ENCODE data around the gene DNAH17.

DNAH17 gene

DNA sequence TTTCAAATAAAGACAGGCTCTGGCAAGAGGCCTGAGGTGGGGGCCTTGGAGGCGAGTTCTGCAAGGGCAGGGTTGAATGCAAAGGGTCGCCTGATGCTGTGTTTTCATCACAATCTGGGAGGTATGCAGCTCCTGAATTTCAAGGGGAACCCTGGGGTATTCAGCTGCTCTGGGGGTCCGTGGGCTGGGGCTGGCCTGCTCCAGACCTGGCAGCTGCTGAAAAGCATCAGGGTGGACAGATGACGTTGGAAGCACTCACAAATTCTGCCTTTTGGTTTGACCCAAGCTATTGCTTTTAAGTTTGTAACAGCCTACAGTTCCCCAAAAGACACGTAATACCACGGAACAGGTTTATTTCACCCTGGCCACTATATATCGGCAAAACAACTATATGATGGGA is 1.3 kb downstream of the DNAH17 start:
- DNase-seq (ENCODE audit: low read depth, low spot score), result no peak

DNA sequence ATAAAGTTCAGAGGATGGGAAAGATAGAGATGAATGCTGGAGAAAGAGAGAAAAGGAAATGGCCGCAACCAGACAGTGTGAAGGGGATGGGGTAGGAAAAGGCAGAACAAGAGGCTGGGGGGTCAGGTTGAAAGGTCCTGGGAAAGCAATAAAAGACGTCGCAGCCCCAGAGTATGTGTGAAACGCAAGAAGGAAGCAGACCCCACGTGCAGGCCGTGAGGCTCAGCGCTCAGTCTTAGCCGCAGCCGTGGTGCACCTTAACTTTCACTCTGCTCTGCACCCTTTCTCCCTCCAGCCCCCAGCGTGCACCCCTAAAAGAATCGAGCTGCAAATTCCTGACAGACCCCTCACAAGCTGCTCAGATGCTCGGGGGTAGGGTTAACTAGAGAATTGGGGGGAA is 1.9 kb downstream of the DNAH17 start:
- DNase-seq (ENCODE audit: low read depth, low spot score), result no peak

GRCh38 chr17:78573955-78574354 is 3.2 kb downstream of the DNAH17 start:
- DNase-seq (ENCODE audit: low read depth, low spot score), result no peak

DNA sequence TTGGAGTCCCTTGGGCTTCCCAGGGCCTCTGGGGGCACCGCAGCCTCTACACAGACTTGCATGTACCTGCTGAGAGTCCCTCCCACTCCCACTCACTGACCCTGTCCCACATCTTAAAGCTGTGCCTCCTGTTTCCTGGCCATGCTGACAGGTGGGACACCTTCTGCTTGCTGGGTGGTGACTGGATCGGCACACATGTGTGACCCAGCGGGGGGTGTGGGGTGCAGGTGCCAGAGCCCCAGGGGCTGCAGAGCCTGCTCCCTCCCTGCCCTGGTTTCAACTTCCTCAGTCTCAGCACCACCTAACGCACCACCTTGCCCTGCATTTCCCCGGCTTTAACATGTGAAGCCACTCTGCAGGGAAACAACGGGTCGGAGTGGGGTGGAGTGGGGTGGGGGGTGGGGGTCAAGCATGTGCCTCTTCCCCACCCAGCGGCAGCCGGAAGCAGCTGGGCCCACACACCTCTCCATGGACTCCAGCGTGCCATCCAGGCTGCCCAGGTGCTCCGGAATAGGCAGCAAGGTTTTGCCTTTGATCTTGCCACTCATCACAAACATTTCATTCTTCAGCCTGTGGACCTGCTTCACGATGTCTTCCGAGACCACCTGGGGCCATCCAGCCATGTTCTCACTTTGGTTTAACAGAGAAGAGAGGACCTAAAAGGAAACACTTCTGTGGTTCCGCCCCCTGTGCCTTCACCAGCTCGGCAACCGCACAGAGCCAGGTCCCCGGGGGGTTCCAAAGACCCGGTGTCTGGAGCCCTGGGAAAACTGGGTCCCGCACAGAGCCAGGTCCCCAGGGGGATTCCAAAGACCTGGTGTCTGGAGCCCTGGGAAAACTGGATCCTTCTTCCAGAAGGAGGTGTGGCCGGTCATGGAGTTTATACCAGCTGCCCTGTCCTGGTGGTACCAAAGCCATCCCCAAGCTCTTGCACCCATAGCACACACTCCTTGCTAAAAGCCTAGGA is 4.7 kb downstream of the DNAH17 start:
- DNase-seq (ENCODE audit: low read depth, low spot score), result no peak

- no peak for DNase-seq (ENCODE audit: low read depth, low spot score)
Observed at GRCh38 chr17:78571329-78571728, 5.9 kb downstream of the DNAH17 start.

DNA sequence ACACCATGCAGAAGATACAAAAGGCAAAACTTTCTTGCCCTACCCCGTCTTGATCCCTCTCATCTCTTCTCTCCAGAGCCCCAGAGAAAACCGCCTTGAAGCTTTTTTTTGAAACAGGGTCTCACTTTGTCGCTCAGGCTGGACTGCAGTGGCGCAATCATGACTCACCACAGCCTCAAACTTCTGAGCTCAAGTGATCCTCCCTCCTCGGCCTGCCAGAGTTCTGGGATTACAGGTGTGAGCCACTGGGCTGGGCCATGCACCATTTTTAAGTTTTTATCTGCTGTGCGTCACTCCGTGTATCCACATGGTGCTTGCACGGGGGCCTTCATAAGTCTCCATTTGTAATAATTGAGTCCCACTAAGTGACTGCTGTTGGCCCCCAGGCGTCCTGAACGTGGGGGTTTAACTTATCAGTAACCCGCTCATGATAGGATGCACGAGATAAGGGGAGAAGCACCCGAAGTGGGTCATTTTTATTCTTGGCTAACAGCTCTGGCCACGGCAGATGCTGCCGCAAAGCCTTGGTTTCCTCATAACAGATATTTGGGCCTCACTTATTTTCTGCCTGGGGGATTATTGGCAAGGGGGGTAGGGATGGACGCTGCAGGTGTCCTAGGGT is 8.6 kb downstream of the DNAH17 start:
- DNase-seq (ENCODE audit: low read depth, low spot score), result no peak

DNA sequence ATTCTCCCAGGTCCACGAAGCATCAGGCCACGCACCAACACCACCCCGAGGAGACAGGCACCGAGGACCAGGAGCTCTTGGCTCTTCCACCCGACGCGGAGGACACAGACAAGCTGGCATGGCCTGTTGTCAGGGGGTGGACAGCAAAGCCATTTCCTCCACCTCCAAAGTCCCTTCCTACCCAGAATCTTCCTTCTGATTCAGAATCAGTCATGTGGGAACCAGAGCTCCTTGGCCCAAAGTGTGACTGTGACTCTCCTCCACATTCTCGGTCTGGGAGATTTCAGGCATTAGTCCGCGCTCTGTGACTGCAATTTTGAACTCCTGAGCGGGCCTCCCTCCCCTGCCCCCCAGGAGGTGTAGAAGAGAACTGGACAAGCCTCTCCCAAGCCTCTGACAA is 9.2 kb downstream of the DNAH17 start:
- no peak for DNase-seq (ENCODE audit: low read depth, low spot score)

DNA sequence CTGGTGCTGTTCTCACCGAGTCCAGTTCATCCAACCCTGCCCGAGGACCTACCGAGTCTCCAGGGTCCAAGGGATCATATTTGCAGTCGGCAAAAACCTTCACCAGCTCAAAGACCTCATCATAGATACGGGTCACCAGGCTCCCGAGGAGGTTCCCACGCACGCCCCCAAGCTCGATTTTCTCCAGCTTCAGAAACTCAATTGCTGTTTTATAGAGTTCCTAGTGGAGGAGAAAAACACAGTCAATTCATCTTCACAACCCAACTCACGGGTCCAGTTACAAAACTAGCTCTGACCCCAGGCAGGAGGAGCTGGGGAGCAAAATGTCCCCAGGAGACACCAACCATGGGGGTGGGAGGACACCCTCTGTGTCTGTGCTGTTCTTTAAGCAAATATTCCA is 10.2 kb downstream of the DNAH17 start:
- no peak for DNase-seq (ENCODE audit: low read depth, low spot score)

DNA sequence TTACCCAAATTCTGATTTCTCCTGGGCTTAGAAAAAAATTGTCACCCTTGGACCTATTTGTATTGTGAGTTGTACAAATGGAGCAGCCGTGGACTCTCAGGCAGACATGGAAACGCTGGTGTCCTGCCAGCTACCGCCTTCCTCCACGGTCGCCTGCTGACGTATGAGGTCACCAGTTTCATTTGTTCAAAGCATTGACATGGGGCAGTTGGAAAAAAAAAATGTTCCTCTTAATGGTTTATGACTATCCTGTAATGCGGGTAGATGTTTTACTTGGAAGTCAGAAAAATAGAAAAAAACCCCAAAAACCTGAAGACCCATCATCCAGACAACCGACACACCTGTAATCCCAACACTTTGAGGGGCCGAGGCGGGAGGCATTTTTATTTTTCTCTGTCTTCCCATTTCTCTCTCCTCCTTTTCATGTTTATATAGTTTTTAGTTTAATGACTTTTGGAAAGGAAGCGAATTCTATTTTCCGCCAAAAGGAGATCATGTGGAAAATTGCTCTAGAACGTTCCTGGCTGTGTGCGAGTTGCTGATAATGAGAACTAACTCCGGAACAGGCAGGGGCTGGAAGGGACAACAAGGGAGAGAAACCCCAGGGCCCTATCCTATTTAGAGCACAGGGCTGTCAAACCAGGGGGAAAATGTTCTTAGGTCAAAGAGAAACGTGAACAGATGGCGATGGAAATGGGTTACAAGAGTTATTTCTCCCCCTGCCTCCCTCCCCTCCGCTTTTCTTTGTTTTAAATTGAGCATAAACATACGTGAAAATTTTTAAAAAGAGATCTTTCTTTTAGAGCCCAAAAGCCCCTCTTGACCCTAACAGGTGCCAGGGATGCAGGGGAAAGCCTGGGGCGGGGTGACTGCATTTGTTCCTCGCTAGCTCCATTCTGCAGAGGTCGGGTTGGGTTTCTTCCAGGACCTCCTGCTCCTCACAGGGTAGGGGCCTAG is 13.7 kb downstream of the DNAH17 start:
- no peak for DNase-seq (ENCODE audit: low read depth, low spot score)

GRCh38 chr17:78562734-78563133 is 14.5 kb downstream of the DNAH17 start:
- DNase-seq (ENCODE audit: low read depth, low spot score), result no peak

DNA sequence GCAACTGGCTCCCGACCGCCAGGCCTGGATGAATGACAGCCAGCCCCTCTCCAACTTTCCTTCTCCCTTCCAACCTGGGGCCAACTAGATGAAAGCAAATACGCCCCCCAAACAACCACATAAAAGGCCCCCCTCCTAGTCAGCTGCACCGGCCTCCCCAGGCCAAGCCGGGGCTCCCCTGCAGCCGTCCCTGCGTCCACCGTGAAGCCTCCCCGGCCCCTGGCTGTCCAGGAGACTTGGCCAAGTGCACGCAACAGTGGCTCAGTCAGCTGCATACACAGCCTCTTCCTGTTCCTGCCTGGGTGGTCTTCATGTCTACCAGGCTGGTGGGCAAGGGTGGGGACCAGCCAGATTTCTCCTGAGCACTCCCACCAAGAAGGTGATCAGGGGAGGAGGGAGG is 16.0 kb downstream of the DNAH17 start:
- no peak for DNase-seq (ENCODE audit: low read depth, low spot score)

GRCh38 chr17:78560731-78561130 is 16.5 kb downstream of the DNAH17 start:
- no peak for DNase-seq (ENCODE audit: low read depth, low spot score)

- DNase-seq (ENCODE audit: low read depth, low spot score), result no peak
Observed at GRCh38 chr17:78559749-78560368, 17.3 kb downstream of the DNAH17 start.

DNA sequence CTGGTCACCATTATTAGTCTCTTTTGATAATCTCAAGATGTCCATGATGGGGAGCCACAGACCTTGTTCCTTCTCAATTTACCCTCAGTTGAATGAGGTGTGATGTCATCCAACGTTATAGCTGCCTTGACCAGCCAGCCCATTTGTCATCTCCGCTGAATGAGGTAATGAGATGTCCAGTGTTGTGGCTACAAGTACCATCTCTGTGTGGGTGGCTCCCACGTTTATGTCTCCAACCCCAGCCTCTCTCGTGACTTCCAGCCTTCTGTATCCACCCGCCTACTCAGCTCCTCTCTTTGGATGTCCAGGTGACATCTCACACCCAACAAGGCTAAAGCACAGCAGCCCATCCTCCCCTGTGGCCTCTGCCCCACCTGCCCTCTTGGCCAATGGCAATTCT is 18.2 kb downstream of the DNAH17 start:
- no peak for DNase-seq (ENCODE audit: low read depth, low spot score)

DNA sequence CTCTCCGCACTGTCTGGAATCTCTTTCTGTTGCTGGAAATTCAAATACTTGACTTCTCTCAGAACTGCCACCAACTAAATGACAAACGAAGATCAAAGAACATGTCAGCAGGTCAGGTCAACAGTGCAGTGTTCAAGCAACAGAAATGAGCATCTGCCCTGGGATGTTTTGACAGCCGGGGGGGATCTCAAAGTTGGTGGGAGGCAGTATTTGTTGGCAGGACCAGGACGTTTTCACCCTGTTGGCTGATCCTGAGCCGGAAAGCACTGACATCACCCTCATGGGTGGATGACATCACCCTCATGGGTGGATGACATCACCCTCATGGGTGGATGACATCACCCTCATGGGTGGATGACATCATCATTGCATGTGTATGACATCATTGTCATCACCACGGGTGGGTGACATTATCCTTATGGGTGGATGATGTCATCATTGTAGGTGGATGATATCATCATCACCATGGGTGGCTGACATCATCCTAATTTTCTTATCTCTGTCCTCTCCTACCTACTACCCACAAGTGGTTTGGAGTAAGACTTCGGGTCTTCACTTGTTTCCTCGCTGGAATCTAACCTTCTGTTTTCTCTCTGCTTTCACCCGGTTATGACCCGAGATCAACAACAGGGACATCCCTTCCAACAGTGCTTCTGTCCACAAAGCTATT is 18.9 kb downstream of the DNAH17 start:
- no peak for DNase-seq (ENCODE audit: low read depth, low spot score)

DNA sequence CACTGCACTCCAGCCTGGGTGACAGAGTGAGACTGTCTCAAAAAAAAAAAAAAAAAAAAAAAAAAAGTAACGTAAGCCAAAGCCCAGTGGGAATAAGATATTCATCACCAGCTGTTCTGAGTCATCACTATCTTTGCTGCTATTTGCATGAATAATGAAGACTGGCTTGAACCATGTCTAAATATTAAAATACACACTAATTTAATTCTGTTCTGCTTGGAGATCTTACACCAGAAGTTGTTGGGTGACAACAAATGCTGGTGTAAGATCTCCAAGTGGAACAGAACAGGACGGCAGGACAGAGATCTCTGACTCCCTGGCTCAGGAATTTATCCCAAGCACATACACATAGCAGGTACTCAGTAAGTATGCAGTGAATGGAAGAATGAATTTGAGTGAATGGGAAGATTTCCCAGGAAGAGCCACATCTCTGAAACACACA is 19.6 kb downstream of the DNAH17 start:
- DNase-seq (ENCODE audit: low read depth, low spot score), result no peak

DNA sequence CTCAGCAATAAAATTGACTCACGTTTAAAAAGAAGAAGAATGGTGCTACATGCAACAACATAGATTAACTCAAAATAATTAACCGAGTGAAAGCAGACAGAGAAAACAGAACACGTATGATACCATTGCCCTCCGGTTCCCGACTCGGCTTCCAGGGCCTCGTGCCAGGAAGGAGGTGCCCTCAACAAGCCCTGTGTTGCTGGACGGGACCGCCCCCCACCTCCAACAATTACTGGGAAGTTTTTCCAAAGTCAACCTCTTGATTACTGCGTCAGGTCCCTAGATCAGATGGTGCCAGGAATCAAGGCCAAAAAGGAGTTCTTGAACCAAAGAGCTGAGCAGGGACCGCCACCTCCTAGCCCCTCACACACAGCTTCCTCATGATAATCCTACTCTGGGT is 20.4 kb downstream of the DNAH17 start:
- no peak for DNase-seq (ENCODE audit: low read depth, low spot score)

GRCh38 chr17:78555746-78556401 is 21.3 kb downstream of the DNAH17 start:
- DNase-seq (ENCODE audit: low read depth, low spot score), result no peak

- DNase-seq (ENCODE audit: low read depth, low spot score), result no peak
Observed at GRCh38 chr17:78550464-78550863, 26.7 kb downstream of the DNAH17 start.

DNA sequence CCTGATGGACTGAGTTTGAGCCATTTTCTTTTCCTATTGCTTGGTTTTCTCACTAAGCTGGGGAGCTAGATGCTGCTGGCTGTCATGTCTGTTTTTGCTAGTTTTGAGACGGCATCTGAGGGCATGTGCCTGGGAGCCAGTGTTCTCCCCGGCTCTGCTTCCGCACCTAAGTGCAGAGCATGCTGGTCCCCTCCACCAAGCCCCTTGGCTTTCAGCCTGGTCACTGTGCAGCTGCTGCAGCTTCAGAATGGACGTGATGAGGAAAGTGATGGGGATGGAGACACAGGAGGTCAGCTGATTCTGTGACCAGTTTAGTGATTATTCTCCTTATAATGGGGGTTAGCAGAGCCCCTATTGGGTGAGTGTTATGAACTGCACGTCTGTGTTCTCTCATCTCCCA is 28.5 kb downstream of the DNAH17 start:
- DNase-seq (ENCODE audit: low read depth, low spot score), result no peak

Data from activated naive CD8-positive, alpha-beta T cell treated with anti-CD3 and anti-CD28 coated beads, Interleukin-2, amount 50 U/mL, for 16 hours (primary cell).